Smooth muscle cell (in vitro differentiated cells): Measurements from ENCODE around the gene KCNE4. TPM values are rescaled to one million over a fixed set of nuclear protein-coding genes. Genes with fewer than 3 reads are reported as not detected.

Experiments used
- DNase-seq: peaks from one replicate; lab custom pipeline; 2025; ENCODE audit not compliant: unreplicated experiment; lab: John Stamatoyannopoulos, UW
- H2AFZ ChIP-seq: fragments of 200-600 bp; sonication (generic); 2 replicates; pipeline ENCODE4 v1.6.0; 2016; ENCODE audit warnings: antibody characterized with exemption, low read depth, mild to moderate bottlenecking
- H3F3A ChIP-seq: fragments of 200-600 bp; sonication (generic); 2 replicates; pipeline ENCODE4 v1.6.0; 2017; ENCODE audit warnings: antibody characterized with exemption, low read depth
- H3K27ac ChIP-seq: fragments of 200-600 bp; sonication (generic); 2 replicates; pipeline ENCODE4 v1.5.1; 2016; ENCODE audit warnings: low read depth, mild to moderate bottlenecking
- H3K27me3 ChIP-seq: fragments of 200-600 bp; sonication (generic); 2 replicates; pipeline ENCODE4 v1.6.1; 2016; ENCODE audit warnings: low read depth, mild to moderate bottlenecking
- H3K36me3 ChIP-seq: fragments of 200-600 bp; sonication (generic); 2 replicates; pipeline ENCODE4 v1.5.1; 2016; ENCODE audit warnings: low read depth
- H3K4me1 ChIP-seq: fragments of 200-600 bp; sonication (generic); 2 replicates; pipeline ENCODE4 v1.5.1; 2016; ENCODE audit warnings: low read depth
- H3K4me2 ChIP-seq: fragments of 200-600 bp; sonication (generic); 2 replicates; pipeline ENCODE4 v1.6.0; 2016; ENCODE audit warnings: mild to moderate bottlenecking
- H3K4me3 ChIP-seq: fragments of 200-600 bp; sonication (generic); 2 replicates; pipeline ENCODE4 v1.5.1; 2016; ENCODE audit warnings: mild to moderate bottlenecking
- H3K79me2 ChIP-seq: fragments of 200-600 bp; sonication (generic); 2 replicates; pipeline ENCODE4 v1.6.0; 2016; ENCODE audit warnings: low read depth, mild to moderate bottlenecking
- H3K9ac ChIP-seq: fragments of 200-600 bp; sonication (generic); 2 replicates; pipeline ENCODE4 v1.6.0; 2016; ENCODE audit warnings: low read depth
- H3K9me3 ChIP-seq: fragments of 200-600 bp; sonication (generic); replicated peaks from 2 replicates; pipeline ENCODE4 v1.5.1; 2016; ENCODE audit warnings: low read depth
- H4K20me1 ChIP-seq: fragments of 200-600 bp; sonication (generic); 2 replicates; pipeline ENCODE4 v1.6.0; 2016; ENCODE audit warnings: low read depth
- WGBS: methylation state at CpG from one replicate; pipeline ENCODE4 v1.1.7; 2016; ENCODE audit warnings: low lambda C conversion rate; 5-methylcytosine and 5-hydroxymethylcytosine counted together
- polyA plus RNA-seq: library from polyadenylated mRNA; unstranded; fragments of >200 nt; fragmentation: Nextera tagmentation; extraction: Ambion mirVana; gene quantifications from 2 replicates; pipeline ENCODE4 v1.2.1, GENCODE V29; 2016
- total RNA-seq: library from RNA; depleted of rRNA; stranded (reverse); fragments of >200 nt; gene quantifications from 2 replicates; pipeline ENCODE4 v1.2.3, GENCODE V29; 2014
- TF ChIP-seq, protein P1 (sequence below): fragments of 200-600 bp; sonication (generic); IDR thresholded peaks from 2 replicates; pipeline ENCODE4 v1.5.1; 2017; ENCODE audit warnings: borderline replicate concordance, mild to moderate bottlenecking, antibody characterized with exemption; ENCODE audit not compliant: insufficient read depth, poor library complexity, severe bottlenecking

The KCNE4 gene
- total and polyA plus RNA-seq, 2 experiments from 2014 or later = 36.7 to 67.5 TPM

DNA sequence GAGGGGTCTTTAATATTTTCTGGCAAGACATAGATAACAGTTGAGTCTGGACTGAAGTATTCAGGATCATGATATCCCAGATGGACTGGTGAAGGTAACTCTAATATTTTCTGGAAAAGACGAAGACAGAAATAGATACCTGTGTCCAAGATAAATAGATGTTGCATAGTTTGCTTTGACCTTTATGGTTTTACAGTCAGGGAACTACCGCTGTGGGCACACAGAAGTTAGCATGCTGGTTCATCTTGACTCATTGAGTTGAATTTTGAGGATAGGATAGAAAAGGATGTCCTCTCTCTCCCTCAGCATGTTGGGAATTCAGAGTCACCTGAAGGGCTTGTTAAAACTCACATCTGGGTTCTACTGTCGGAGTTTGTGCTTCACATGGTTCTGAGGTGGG, 20.8 kb downstream of the KCNE4 start:
- Histone ChIP-seq H3K27ac (peak overlapping the region; percentile 85), H3K9me3 (no peaks in the 10 kb centered on the region), H3K27me3 (no peaks in the 10 kb centered on the region), H3K9ac (no peak overlapping the region), H2AFZ (no peak overlapping the region), H3K4me3 (no peak overlapping the region), H3K79me2 (no peaks in the 10 kb centered on the region), H3K36me3 (no peaks in the 10 kb centered on the region), H3K4me2 (peak overlapping the region; percentile 28), H3K4me1 (no peaks in the 10 kb centered on the region), H3F3A (no peaks in the 10 kb centered on the region), H4K20me1 (no peaks in the 10 kb centered on the region)
- TF ChIP-seq, protein P1, sequence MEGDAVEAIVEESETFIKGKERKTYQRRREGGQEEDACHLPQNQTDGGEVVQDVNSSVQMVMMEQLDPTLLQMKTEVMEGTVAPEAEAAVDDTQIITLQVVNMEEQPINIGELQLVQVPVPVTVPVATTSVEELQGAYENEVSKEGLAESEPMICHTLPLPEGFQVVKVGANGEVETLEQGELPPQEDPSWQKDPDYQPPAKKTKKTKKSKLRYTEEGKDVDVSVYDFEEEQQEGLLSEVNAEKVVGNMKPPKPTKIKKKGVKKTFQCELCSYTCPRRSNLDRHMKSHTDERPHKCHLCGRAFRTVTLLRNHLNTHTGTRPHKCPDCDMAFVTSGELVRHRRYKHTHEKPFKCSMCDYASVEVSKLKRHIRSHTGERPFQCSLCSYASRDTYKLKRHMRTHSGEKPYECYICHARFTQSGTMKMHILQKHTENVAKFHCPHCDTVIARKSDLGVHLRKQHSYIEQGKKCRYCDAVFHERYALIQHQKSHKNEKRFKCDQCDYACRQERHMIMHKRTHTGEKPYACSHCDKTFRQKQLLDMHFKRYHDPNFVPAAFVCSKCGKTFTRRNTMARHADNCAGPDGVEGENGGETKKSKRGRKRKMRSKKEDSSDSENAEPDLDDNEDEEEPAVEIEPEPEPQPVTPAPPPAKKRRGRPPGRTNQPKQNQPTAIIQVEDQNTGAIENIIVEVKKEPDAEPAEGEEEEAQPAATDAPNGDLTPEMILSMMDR = no peak
- no peak for DNase-seq
- 83% methylated on average over 3 of the region's 3 CpGs for WGBS

DNA sequence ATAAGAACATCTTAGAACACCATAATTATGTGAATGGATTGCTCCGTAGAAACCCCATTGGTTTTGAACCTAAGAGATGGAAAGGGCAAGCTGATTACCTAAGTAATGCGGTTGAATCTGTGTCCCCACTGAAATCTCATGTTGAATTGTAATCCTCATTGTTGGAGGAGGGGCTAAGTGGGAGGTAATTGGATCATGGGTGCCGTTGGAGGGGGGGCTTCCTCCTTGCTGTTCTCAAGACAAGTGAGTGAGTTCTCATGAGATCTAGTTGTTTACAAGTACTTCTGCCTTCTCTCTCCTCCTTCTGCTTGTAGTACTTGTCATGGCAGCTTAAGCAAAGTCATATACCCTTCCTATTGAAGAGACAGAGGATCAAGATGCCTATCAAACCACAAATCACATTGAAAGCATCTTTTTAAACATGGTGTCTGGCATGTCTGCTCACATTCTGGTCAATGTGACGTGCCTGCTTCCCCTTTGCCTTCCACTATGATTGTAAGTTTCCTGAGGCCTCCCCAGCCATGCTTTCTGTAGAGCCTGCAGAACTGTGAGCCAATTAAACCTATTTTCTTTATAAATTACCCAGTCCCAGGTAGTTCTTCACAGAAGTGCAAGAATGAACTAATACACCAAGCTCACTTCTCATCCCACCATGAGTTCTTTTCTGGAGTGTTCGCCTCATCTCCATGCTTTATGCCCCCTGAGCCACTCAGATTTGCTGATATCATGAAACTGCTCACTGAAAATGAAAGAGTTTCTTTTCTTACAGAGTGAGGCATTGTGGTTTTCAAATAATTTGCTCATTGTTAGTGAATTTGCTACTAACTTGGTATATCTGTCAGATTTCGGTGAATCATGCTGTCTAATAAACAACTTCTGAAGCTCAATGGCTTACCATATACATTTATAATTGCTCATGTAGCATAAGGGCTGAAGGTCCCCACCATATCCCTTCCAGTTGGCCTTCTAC, 23.6 kb downstream of the KCNE4 start:
- Histone ChIP-seq H3K4me1 (no peaks in the 10 kb centered on the region), H3K4me3 (no peak overlapping the region), H3K4me2 (no peak overlapping the region), H3K79me2 (no peaks in the 10 kb centered on the region), H3K9ac (no peak overlapping the region), H3K27ac (peak overlapping the region; percentile 40), H3K27me3 (no peaks in the 10 kb centered on the region), H3F3A (no peaks in the 10 kb centered on the region), H4K20me1 (no peaks in the 10 kb centered on the region), H3K9me3 (no peaks in the 10 kb centered on the region), H2AFZ (no peak overlapping the region), H3K36me3 (no peaks in the 10 kb centered on the region)
- TF ChIP-seq, protein P1 = no peak
- 85% methylated on average over 6 of the region's 6 CpGs for WGBS
- no peak for DNase-seq

DNA sequence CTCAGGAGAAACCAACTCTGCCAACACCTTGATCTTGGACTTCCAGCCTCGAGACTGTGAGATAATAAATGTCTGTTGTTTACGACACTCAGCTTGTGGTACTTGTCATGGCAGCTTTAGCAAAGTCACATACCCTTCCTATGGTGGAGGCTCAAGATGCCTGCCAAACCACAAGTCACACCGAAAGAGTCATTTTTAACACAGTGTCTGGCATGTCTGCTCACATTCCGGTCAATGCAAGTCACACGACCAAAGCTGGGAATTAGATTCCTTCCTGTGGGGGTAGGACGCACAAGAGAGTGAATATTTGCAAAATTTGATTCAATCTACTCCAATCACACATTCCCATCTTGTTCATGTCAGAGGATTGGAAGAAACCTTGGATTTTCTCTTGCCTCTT, 24.6 kb downstream of the KCNE4 start:
- TF ChIP-seq, protein P1 = no peak

More for the DNA sequence above, 24.6 kb downstream of the KCNE4 start:
- no peaks in the 10 kb centered on the region for H3K4me1 ChIP-seq
- H3K27me3 ChIP-seq = no peaks in the 10 kb centered on the region
- H3K9ac ChIP-seq = no peak overlapping the region
- H3K79me2 ChIP-seq = no peaks in the 10 kb centered on the region
- no peaks in the 10 kb centered on the region for H3F3A ChIP-seq
- no peaks in the 10 kb centered on the region for H3K36me3 ChIP-seq
- no peak overlapping the region for H3K4me2 ChIP-seq
- 51% methylated on average over 6 of the region's 6 CpGs for WGBS
- H3K27ac ChIP-seq = no peak overlapping the region
- H3K4me3 ChIP-seq = no peak overlapping the region
- DNase-seq = no peak
- no peaks in the 10 kb centered on the region for H4K20me1 ChIP-seq
- no peaks in the 10 kb centered on the region for H3K9me3 ChIP-seq
- H2AFZ ChIP-seq = no peak overlapping the region
